Activated CD4-positive, alpha-beta T cell treated with anti-CD3 and anti-CD28 coated beads, Interleukin-2, amount 10 ng/mL, durations not matched to agents 7 days and 5 days (primary cell): ENCODE measurements around the gene LZTS3. TPM values are rescaled to one million over a fixed set of nuclear protein-coding genes. Genes with fewer than 3 reads are reported as not detected.
"Not testable (repeated sequence)": the region's sequence is repeated elsewhere in the genome, so short reads cannot be mapped to it uniquely, and the experiment has no call there.

Experiments
- CTCF ChIA-PET: fragments of 350-600 bp; sonication (Branson Sonifier 250); formaldehyde crosslinking; loops from one replicate; lab custom pipeline; 2021; ENCODE audit warnings: antibody characterized with exemption; lab: Charles Lee
- POLR2A ChIA-PET: fragments of 350-600 bp; sonication (Branson Sonifier 250); formaldehyde crosslinking; loops from one replicate; lab custom pipeline; 2021; ENCODE audit warnings: antibody characterized with exemption; lab: Charles Lee
- DNase-seq: peaks from one replicate; pipeline ENCODE4 v3.0.0-alpha.2; 2020
- H3K27ac Mint-ChIP-seq: one replicate; pipeline ENCODE4 v1.8.0; 2021; ENCODE audit warnings: mild to moderate bottlenecking, moderate library complexity, mixed read lengths
- H3K27me3 Mint-ChIP-seq: one replicate; pipeline ENCODE4 v1.8.0; 2021; ENCODE audit warnings: mixed read lengths
- H3K36me3 Mint-ChIP-seq: one replicate; pipeline ENCODE4 v1.8.0; 2021; ENCODE audit warnings: low read depth, mixed read lengths
- H3K4me1 Mint-ChIP-seq: one replicate; pipeline ENCODE4 v1.8.0; 2021; ENCODE audit warnings: mixed read lengths
- H3K4me3 Mint-ChIP-seq: one replicate; pipeline ENCODE4 v1.8.0; 2021; ENCODE audit warnings: mild to moderate bottlenecking, moderate library complexity, mixed read lengths
- H3K9me3 Mint-ChIP-seq: one replicate; pipeline ENCODE4 v1.8.0; 2021; ENCODE audit warnings: mixed read lengths
- total RNA-seq, 2 experiments: library from RNA; stranded (reverse); gene quantifications; one replicate each; pipeline ENCODE4 v1.2.3, GENCODE V29; 2021

The LZTS3 gene
- total RNA-seq, 2 experiments from 2014 or later: 0.62 to 0.65 TPM

GRCh38 chr20:3188823-3189413, 15.6 kb upstream of the LZTS3 start:
- ChIA-PET CTCF (interaction anchor here (0.6 to 1.1 kb wide), 3 partner anchors 11 to 480 kb away, joined by 3 read pairs; no protein-coding TSS in a partner anchor), POLR2A (no interaction called here)
- H3K36me3 Mint-ChIP-seq: peaks cover 36% of the 10 kb centered on the region
- H3K27me3 Mint-ChIP-seq: no peaks in the 10 kb centered on the region
- no peak for DNase-seq
- H3K4me3 Mint-ChIP-seq: no peak overlapping the region
- no peak overlapping the region for H3K27ac Mint-ChIP-seq
- no peaks in the 10 kb centered on the region for H3K4me1 Mint-ChIP-seq
- H3K9me3 Mint-ChIP-seq: no peaks in the 10 kb centered on the region

- not testable (repeated sequence) for DNase-seq, H3K27ac Mint-ChIP-seq, H3K4me1 Mint-ChIP-seq, H3K4me3 Mint-ChIP-seq, H3K9me3 Mint-ChIP-seq, H3K27me3 Mint-ChIP-seq
- ChIA-PET POLR2A (interaction anchor here (0.7 kb wide), 1 partner anchor 278 kb away, joined by 3 read pairs; no protein-coding TSS in a partner anchor), CTCF (interaction anchor here (0.6 to 1.3 kb wide), 4 partner anchors 9 to 481 kb away, joined by 3 to 4 read pairs (median 3); no protein-coding TSS in a partner anchor)
- peaks cover 35% of the 10 kb centered on the region for H3K36me3 Mint-ChIP-seq
These were observed 14.5 kb upstream of the LZTS3 start for GRCh38 chr20:3187861-3188260.

- Mint-ChIP-seq H3K27ac (no peak overlapping the region), H3K36me3 (peaks cover 5% of the 10 kb centered on the region), H3K4me1 (no peaks in the 10 kb centered on the region), H3K27me3 (no peaks in the 10 kb centered on the region), H3K9me3 (no peaks in the 10 kb centered on the region), H3K4me3 (no peak overlapping the region)
- DNase-seq: no peak
- ChIA-PET POLR2A (no interaction called here), CTCF (interaction anchor here (0.6 to 1.2 kb wide), 2 partner anchors 20 to 31 kb away, joined by 3 to 4 read pairs; no protein-coding TSS in a partner anchor)
These were observed 10.7 kb upstream of the LZTS3 start for GRCh38 chr20:3183896-3184612.

- H3K4me1 Mint-ChIP-seq, H3K27ac Mint-ChIP-seq, H3K9me3 Mint-ChIP-seq, H3K4me3 Mint-ChIP-seq, H3K27me3 Mint-ChIP-seq, H3K36me3 Mint-ChIP-seq, DNase-seq, POLR2A ChIA-PET: not testable (repeated sequence)
- CTCF ChIA-PET: interaction anchor here (0.7 kb wide), 1 partner anchor 337 kb away, joined by 4 read pairs; no protein-coding TSS in a partner anchor
These were observed 9.1 kb upstream of the LZTS3 start for GRCh38 chr20:3182429-3182828.

- Mint-ChIP-seq H3K27me3 (no peaks in the 10 kb centered on the region), H3K4me1 (no peaks in the 10 kb centered on the region), H3K36me3 (peaks cover 2% of the 10 kb centered on the region), H3K4me3 (no peak overlapping the region), H3K9me3 (no peaks in the 10 kb centered on the region), H3K27ac (no peak overlapping the region)
- ChIA-PET CTCF (no interaction called here), POLR2A (no interaction called here)
- no peak for DNase-seq
These were observed 7.9 kb upstream of the LZTS3 start for GRCh38 chr20:3181270-3181669.

- no peak for DNase-seq
- Mint-ChIP-seq H3K27ac (no peak overlapping the region), H3K9me3 (no peaks in the 10 kb centered on the region), H3K4me3 (no peak overlapping the region), H3K4me1 (no peaks in the 10 kb centered on the region), H3K27me3 (peaks cover 6% of the 10 kb centered on the region), H3K36me3 (peaks cover 4% of the 10 kb centered on the region)
- POLR2A ChIA-PET: no interaction called here
- CTCF ChIA-PET: no interaction called here
These were observed 7.0 kb upstream of the LZTS3 start for GRCh38 chr20:3180319-3180718.

- POLR2A ChIA-PET: no interaction called here
- CTCF ChIA-PET: no interaction called here
- peaks cover 13% of the 10 kb centered on the region for H3K4me1 Mint-ChIP-seq
- no peaks in the 10 kb centered on the region for H3K9me3 Mint-ChIP-seq
- no peak overlapping the region for H3K4me3 Mint-ChIP-seq
- DNase-seq: no peak
- H3K27me3 Mint-ChIP-seq: peaks cover 21% of the 10 kb centered on the region
- peaks cover 4% of the 10 kb centered on the region for H3K36me3 Mint-ChIP-seq
- no peak overlapping the region for H3K27ac Mint-ChIP-seq
These were observed 4.6 kb upstream of the LZTS3 start for GRCh38 chr20:3177746-3178485.

GRCh38 chr20:3175270-3175669, 1.9 kb upstream of the LZTS3 start:
- ChIA-PET CTCF (no interaction called here), POLR2A (no interaction called here)
- Mint-ChIP-seq H3K27me3 (peaks cover 43% of the 10 kb centered on the region), H3K36me3 (peaks cover 4% of the 10 kb centered on the region), H3K27ac (no peak overlapping the region), H3K4me1 (peaks cover 15% of the 10 kb centered on the region), H3K9me3 (no peaks in the 10 kb centered on the region), H3K4me3 (no peak overlapping the region)
- no peak for DNase-seq

- ChIA-PET CTCF (no interaction called here), POLR2A (no interaction called here)
- no peak overlapping the region for H3K27ac Mint-ChIP-seq
- H3K36me3 Mint-ChIP-seq: peaks cover 4% of the 10 kb centered on the region
- peaks cover 15% of the 10 kb centered on the region for H3K4me1 Mint-ChIP-seq
- no peaks in the 10 kb centered on the region for H3K9me3 Mint-ChIP-seq
- H3K27me3 Mint-ChIP-seq: peaks cover 46% of the 10 kb centered on the region
- peak overlapping the region; percentile 79 for H3K4me3 Mint-ChIP-seq
- no peak for DNase-seq
These were observed 1.3 kb upstream of the LZTS3 start for GRCh38 chr20:3174442-3175261.

GRCh38 chr20:3173610-3174441, 477 bp upstream of the LZTS3 start:
- DNase-seq: peak; percentile 90
- POLR2A ChIA-PET: no interaction called here
- peak overlapping the region; percentile 79 for H3K4me3 Mint-ChIP-seq
- H3K27ac Mint-ChIP-seq: no peak overlapping the region
- H3K36me3 Mint-ChIP-seq: peaks cover 4% of the 10 kb centered on the region
- H3K27me3 Mint-ChIP-seq: peaks cover 52% of the 10 kb centered on the region
- CTCF ChIA-PET: interaction anchor here (1.5 kb wide), 1 partner anchor 11 kb away, joined by 3 read pairs; no protein-coding TSS in a partner anchor
- H3K9me3 Mint-ChIP-seq: no peaks in the 10 kb centered on the region
- H3K4me1 Mint-ChIP-seq: peaks cover 15% of the 10 kb centered on the region

- H3K4me1 Mint-ChIP-seq: peaks cover 19% of the 10 kb centered on the region
- no peak overlapping the region for H3K27ac Mint-ChIP-seq
- peak overlapping the region; percentile 74 for H3K4me3 Mint-ChIP-seq
- no peak for DNase-seq
- H3K9me3 Mint-ChIP-seq: no peaks in the 10 kb centered on the region
- peaks cover 60% of the 10 kb centered on the region for H3K27me3 Mint-ChIP-seq
- peaks cover 4% of the 10 kb centered on the region for H3K36me3 Mint-ChIP-seq
- POLR2A ChIA-PET: no interaction called here
- CTCF ChIA-PET: interaction anchor here (0.9 to 2.1 kb wide), 7 partner anchors 9 to 52 kb away, joined by 3 to 8 read pairs (median 3); partner anchors contain the start of genes FASTKD5, ITPA and UBOX5
These were observed 1.0 kb downstream of the LZTS3 start for GRCh38 chr20:3172126-3172932.
